ENCODE data around the gene EMCN. TPM values are rescaled to one million over a fixed set of nuclear protein-coding genes. Genes with fewer than 3 reads are reported as not detected.

EMCN gene
- total RNA-seq, 1 experiment from 2014 or later, result not detected

- Histone ChIP-seq H3K27me3 (ENCODE audit: control insufficient read depth, insufficient read depth, low read length) (no peaks in the 10 kb centered on the region), H3K36me3 (ENCODE audit: control insufficient read depth, insufficient read depth, low read length) (no peaks in the 10 kb centered on the region), H3K4me3 (ENCODE audit: low read depth in 2 of 2, low read length in 2 of 2) (no peak overlapping the region), H3K9me3 (ENCODE audit: control insufficient read depth, insufficient read depth, low read depth, low read length) (no peaks in the 10 kb centered on the region), H3K4me1 (ENCODE audit: control insufficient read depth, insufficient read depth, low read length) (no peaks in the 10 kb centered on the region), H3K27ac (ENCODE audit: low read length) (no peak overlapping the region)
- DNase-seq (ENCODE audit: low read depth, low spot score) (no peak), ATAC-seq (no peak)
- TF ChIP-seq TCF7L2 (IDR thresholded peaks at IDR 0.05; ENCODE audit: low read depth, low read length) (no peak), SIN3A (IDR thresholded peaks at IDR 0.05; ENCODE audit: borderline replicate concordance, insufficient read depth, low read depth, low read length) (no peak)
- intact Hi-C loops (cut with micrococcal nuclease; ENCODE audit: unreplicated experiment) (no loop called here), in situ Hi-C loops (cut with HindIII; ENCODE audit: low pct_unique_long_range_greater_than_20kb, low sequenced_read_pairs) (no loop called here)
- ChIA-PET CTCF (no interaction called here), POLR2A (no interaction called here)
- BruUV-seq (replicated peaks), result no TSS peak
Measured at GRCh38 chr4:100366213-100366612, 151.6 kb downstream of the EMCN start.

GRCh38 chr4:100362366-100362765, 155.5 kb downstream of the EMCN start:
- ATAC-seq (no peak), DNase-seq (ENCODE audit: low read depth, low spot score) (no peak)
- no peak for TF ChIP-seq POLR2AphosphoS5 (IDR thresholded peaks at IDR 0.05; ENCODE audit: low read depth, low read length)
- TF ChIP-seq CTCF (IDR thresholded peaks at IDR 0.05), result no peak
- no peak for TF ChIP-seq TCF7L2 (IDR thresholded peaks at IDR 0.05; ENCODE audit: low read depth, low read length)
- no peak for TF ChIP-seq REST (IDR thresholded peaks at IDR 0.05; ENCODE audit: insufficient read depth in 1 of 2, low read depth in 2 of 2, low read length in 1 of 2)
- TF ChIP-seq SIN3A (IDR thresholded peaks at IDR 0.05; ENCODE audit: borderline replicate concordance, insufficient read depth, low read depth, low read length), result no peak
- Histone ChIP-seq H3K4me3 (ENCODE audit: low read depth in 2 of 2, low read length in 2 of 2) (no peak overlapping the region), H3K36me3 (ENCODE audit: control insufficient read depth, insufficient read depth, low read length) (no peaks in the 10 kb centered on the region), H3K27ac (ENCODE audit: low read length) (no peak overlapping the region), H3K4me1 (ENCODE audit: control insufficient read depth, insufficient read depth, low read length) (no peaks in the 10 kb centered on the region), H3K9me3 (ENCODE audit: control insufficient read depth, insufficient read depth, low read depth, low read length) (no peaks in the 10 kb centered on the region), H3K27me3 (ENCODE audit: control insufficient read depth, insufficient read depth, low read length) (no peaks in the 10 kb centered on the region)
- in situ Hi-C loops (cut with HindIII; ENCODE audit: low pct_unique_long_range_greater_than_20kb, low sequenced_read_pairs), result no loop called here
- no TSS peak for BruUV-seq (replicated peaks)
- CTCF ChIA-PET, result no interaction called here
- intact Hi-C loops (cut with micrococcal nuclease; ENCODE audit: unreplicated experiment), result no loop called here
- POLR2A ChIA-PET, result no interaction called here

- no peaks in the 10 kb centered on the region for H3K4me1 ChIP-seq (ENCODE audit: control insufficient read depth, insufficient read depth, low read length)
- DNase-seq (ENCODE audit: low read depth, low spot score) (no peak), ATAC-seq (no peak)
- intact Hi-C loops (cut with micrococcal nuclease; ENCODE audit: unreplicated experiment) (no loop called here), in situ Hi-C loops (cut with HindIII; ENCODE audit: low pct_unique_long_range_greater_than_20kb, low sequenced_read_pairs) (no loop called here)
- TF ChIP-seq SIN3A (IDR thresholded peaks at IDR 0.05; ENCODE audit: borderline replicate concordance, insufficient read depth, low read depth, low read length), result no peak
- TF ChIP-seq TCF7L2 (IDR thresholded peaks at IDR 0.05; ENCODE audit: low read depth, low read length), result no peak
- BruUV-seq (replicated peaks), result no TSS peak
- H3K36me3 ChIP-seq (ENCODE audit: control insufficient read depth, insufficient read depth, low read length), result no peaks in the 10 kb centered on the region
- no peaks in the 10 kb centered on the region for H3K27me3 ChIP-seq (ENCODE audit: control insufficient read depth, insufficient read depth, low read length)
- ChIA-PET POLR2A (no interaction called here), CTCF (no interaction called here)
- H3K4me3 ChIP-seq (ENCODE audit: low read depth in 2 of 2, low read length in 2 of 2), result no peak overlapping the region
- H3K9me3 ChIP-seq (ENCODE audit: control insufficient read depth, insufficient read depth, low read depth, low read length), result no peaks in the 10 kb centered on the region
- H3K27ac ChIP-seq (ENCODE audit: low read length), result no peak overlapping the region
Measured at GRCh38 chr4:100361336-100361735, 156.5 kb downstream of the EMCN start.

All from Panc1 (cell line).